ENCODE measurements around the gene SLC7A5. TPM values are rescaled to one million over a fixed set of nuclear protein-coding genes. Genes with fewer than 3 reads are reported as not detected.

The SLC7A5 gene
- total RNA-seq, 6 experiments from 2014 or later: 112 to 133 (median 124) TPM

DNA sequence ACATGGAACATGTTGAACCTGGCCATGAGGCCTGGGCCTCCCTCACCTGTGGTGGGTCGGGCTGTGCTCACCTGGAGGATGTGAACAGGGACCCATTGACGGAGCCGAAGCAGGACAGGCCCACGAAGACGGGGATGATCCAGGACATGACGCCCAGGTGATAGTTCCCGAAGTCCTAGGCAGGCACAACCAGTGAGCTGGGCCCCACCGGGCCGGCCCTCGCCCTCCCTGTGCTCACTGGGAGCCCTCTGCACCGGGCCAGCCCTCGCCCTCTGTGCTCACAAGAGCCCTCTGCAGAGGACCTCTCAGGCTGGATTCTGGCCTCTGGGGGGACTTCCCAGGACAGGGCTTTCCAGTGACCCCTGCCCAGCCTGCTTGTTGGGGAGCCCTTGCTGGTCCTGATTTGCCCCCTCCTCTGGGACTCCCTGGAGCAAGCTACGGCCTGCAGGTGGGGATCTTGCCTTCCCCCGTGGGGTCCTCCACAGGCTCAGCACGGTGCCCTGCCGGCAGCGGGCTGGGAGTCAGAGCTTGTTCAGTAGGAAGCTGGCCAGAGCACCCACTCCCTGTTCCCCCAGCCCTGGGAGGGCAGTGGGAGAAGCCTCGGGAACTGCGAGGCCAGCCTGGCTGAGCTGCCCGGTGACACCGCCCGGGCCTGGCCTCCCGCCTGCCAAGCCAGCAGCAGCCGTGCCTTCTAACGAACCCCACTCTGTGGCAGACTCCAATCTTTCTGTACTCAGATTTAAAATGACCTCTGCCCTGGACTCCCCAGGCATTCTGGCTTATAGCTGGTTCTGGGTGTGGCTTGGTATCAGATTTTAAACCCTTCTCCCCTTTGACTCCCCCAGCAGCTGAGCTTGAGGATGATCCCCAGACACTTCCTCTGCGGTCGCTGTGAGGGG lies 30.4 kb downstream of the SLC7A5 start:
- H3K27ac Mint-ChIP-seq: no peak overlapping the region
- TF ChIP-seq, protein P1, sequence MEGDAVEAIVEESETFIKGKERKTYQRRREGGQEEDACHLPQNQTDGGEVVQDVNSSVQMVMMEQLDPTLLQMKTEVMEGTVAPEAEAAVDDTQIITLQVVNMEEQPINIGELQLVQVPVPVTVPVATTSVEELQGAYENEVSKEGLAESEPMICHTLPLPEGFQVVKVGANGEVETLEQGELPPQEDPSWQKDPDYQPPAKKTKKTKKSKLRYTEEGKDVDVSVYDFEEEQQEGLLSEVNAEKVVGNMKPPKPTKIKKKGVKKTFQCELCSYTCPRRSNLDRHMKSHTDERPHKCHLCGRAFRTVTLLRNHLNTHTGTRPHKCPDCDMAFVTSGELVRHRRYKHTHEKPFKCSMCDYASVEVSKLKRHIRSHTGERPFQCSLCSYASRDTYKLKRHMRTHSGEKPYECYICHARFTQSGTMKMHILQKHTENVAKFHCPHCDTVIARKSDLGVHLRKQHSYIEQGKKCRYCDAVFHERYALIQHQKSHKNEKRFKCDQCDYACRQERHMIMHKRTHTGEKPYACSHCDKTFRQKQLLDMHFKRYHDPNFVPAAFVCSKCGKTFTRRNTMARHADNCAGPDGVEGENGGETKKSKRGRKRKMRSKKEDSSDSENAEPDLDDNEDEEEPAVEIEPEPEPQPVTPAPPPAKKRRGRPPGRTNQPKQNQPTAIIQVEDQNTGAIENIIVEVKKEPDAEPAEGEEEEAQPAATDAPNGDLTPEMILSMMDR (IDR thresholded peaks at IDR 0.05): no peak
- no peaks in the 10 kb centered on the region for H3K4me1 Mint-ChIP-seq (ENCODE audit: low read depth)
- H3K36me3 Mint-ChIP-seq (ENCODE audit: low read depth): no peaks in the 10 kb centered on the region
- no peaks in the 10 kb centered on the region for H3K9me3 Mint-ChIP-seq
- DNase-seq: no peak
- peaks cover 9% of the 10 kb centered on the region for H3K27me3 Mint-ChIP-seq (ENCODE audit: insufficient read depth)
- no peak overlapping the region for H3K4me3 Mint-ChIP-seq

DNA sequence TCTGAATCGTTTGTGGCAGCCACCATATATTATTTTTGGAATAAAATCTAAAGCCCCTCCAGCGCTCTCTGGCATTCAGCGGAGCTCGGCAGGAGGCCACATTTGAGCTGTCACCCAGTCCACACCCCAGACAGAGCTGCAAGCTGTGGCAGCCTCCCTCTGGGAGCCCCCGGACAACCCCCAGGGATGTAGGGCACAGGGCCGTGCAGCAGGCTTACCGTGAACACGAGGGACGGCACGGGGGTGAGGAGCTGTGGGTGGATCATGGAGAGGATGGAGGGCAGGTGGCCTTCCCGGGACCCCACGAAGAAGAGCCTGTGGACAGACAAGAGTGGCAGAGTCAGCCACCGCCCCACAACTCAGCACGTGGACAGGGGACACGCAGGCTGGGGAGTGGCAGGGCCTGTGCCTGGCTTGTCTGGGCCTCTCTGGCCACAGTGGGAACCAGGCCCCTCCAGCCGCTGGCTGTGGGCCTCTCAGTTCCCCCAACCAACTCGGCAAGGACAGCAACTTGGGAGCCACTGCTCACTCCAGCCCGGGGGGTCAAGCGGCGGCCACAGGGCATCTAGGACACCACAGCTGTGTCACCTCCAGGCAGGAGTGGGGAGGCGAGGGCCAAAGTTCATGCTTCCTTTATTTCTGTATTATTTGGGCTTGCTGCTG lies 31.5 kb downstream of the SLC7A5 start:
- Mint-ChIP-seq H3K4me3 (no peak overlapping the region), H3K27me3 (ENCODE audit: insufficient read depth) (peaks cover 9% of the 10 kb centered on the region), H3K9me3 (no peaks in the 10 kb centered on the region), H3K36me3 (ENCODE audit: low read depth) (no peaks in the 10 kb centered on the region), H3K27ac (no peak overlapping the region), H3K4me1 (ENCODE audit: low read depth) (no peaks in the 10 kb centered on the region)
- no peak for DNase-seq
- TF ChIP-seq, protein P1 (IDR thresholded peaks at IDR 0.05): no peak

DNA sequence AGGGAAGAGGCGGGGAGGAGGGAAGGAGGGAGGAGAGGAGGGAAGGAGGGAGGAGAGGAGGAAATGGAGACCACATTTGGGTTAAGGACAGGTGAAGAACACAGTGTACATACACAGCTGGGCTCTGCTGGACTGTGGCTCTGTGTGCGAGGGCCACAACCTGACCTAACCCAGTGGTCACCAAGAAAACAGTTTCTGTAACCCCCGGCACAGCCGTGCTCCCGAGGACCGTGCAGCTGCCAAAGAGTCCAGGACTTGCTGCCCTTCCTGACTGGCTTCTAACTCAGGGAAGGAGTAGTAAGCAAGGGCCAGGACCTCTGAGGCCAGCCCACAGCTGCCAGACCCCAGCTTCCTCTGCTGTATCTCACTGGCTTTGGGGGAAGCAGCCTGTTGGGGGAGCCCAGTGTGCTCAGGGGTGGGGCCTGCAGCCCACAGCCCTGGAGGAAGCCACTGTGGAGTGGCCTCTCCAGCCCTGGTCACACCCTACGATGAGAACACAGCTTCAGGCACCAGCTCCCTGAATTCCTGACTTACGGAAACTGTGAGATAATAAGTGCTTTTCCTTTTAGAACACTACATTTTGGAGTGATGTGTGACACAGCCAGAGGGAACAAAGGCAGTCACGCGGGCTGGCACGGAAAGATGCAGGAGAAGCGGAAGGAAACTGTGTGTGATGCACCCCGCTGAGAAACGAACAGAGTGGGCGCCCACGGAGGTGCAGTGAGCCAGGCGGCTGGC lies 32.3 kb downstream of the SLC7A5 start:
- Mint-ChIP-seq H3K36me3 (ENCODE audit: low read depth) (no peaks in the 10 kb centered on the region), H3K9me3 (no peaks in the 10 kb centered on the region), H3K4me1 (ENCODE audit: low read depth) (no peaks in the 10 kb centered on the region), H3K27me3 (ENCODE audit: insufficient read depth) (peaks cover 9% of the 10 kb centered on the region), H3K27ac (no peak overlapping the region), H3K4me3 (no peak overlapping the region)
- no peak for DNase-seq
- TF ChIP-seq, protein P1 (IDR thresholded peaks at IDR 0.05): no peak

DNA sequence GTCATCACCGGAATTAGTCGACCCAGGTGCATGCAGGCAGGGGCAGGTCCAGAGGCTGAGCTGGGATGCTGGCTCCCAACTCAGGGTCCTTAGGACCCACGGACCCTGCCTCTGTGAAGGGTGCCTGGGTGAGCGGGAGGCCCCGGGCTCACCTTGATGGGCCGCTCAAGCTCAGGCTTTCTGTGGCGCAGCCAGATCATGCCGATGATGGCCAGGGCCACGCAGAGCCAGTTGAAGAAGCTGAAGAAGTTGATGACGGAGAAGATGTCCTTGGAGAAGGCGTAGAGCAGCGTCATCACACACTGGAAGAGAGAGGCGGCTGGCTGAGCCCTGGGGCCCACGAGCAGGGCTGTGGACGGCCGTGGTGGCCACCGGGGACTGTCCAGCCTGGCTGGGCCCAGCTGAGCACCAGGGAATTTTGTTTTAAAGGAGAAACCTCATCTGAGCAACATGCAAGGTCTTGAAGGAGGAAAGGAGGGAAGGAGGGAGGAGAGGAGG lies 32.9 kb downstream of the SLC7A5 start:
- Mint-ChIP-seq H3K27ac (no peak overlapping the region), H3K27me3 (ENCODE audit: insufficient read depth) (peaks cover 9% of the 10 kb centered on the region), H3K4me1 (ENCODE audit: low read depth) (no peaks in the 10 kb centered on the region), H3K4me3 (no peak overlapping the region), H3K36me3 (ENCODE audit: low read depth) (no peaks in the 10 kb centered on the region), H3K9me3 (no peaks in the 10 kb centered on the region)
- DNase-seq: no peak
- TF ChIP-seq, protein P1 (IDR thresholded peaks at IDR 0.05): no peak

DNA sequence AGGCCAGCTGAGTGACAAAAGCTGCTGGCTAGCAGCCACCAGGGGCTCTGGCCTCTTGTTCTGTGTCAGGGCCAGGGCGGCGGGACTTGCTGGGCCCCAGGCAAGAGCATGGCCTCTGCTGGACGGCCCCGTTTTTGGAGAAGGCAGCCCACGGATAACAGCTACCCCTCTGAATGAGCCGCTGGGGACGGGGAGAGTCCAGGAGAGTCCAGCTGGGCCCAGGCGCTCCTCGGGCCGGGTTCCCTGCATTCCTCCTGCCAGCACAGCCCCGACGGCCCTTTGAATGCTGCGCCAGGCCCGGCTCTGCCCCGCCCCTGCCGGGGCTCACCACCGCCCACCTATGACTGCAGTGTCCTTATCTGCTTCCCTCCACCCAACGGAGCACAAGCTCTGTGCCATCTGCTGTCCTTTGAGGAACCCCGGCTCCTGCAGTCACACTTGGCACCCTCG lies 33.4 kb downstream of the SLC7A5 start:
- no peak overlapping the region for H3K27ac Mint-ChIP-seq
- TF ChIP-seq, protein P1 (IDR thresholded peaks at IDR 0.05): no peak
- no peak overlapping the region for H3K4me3 Mint-ChIP-seq
- peaks cover 11% of the 10 kb centered on the region for H3K27me3 Mint-ChIP-seq (ENCODE audit: insufficient read depth)
- no peaks in the 10 kb centered on the region for H3K4me1 Mint-ChIP-seq (ENCODE audit: low read depth)
- H3K9me3 Mint-ChIP-seq: no peaks in the 10 kb centered on the region
- no peak for DNase-seq
- H3K36me3 Mint-ChIP-seq (ENCODE audit: low read depth): no peaks in the 10 kb centered on the region
